HG03520 (cell line): ENCODE measurements around the gene ZBTB18.
"Not testable (repeated sequence)": the region's sequence is repeated elsewhere in the genome, so short reads cannot be mapped to it uniquely, and the experiment has no call there.

Experiments
- ATAC-seq: cut with Tn5 transposase; IDR thresholded peaks from one replicate; pipeline ENCODE4 v1.9.1; 2021; ENCODE audit warnings: mild to moderate bottlenecking, moderate library complexity; ENCODE audit not compliant: unreplicated experiment

Gene ZBTB18

GRCh38 chr1:244050835-244051444 lies at the start of gene ZBTB18:
Gene ZBTB18 (plus strand): TSS chr1:244051283. CDS start chr1:244051432, 149 bp downstream.
- no peak for ATAC-seq

- no peak for ATAC-seq
Measured at GRCh38 chr1:244002721-244003120, 48.4 kb upstream of the ZBTB18 start.

GRCh38 chr1:244005455-244005854 lies 45.6 kb upstream of the ZBTB18 start:
- ATAC-seq: no peak

DNA sequence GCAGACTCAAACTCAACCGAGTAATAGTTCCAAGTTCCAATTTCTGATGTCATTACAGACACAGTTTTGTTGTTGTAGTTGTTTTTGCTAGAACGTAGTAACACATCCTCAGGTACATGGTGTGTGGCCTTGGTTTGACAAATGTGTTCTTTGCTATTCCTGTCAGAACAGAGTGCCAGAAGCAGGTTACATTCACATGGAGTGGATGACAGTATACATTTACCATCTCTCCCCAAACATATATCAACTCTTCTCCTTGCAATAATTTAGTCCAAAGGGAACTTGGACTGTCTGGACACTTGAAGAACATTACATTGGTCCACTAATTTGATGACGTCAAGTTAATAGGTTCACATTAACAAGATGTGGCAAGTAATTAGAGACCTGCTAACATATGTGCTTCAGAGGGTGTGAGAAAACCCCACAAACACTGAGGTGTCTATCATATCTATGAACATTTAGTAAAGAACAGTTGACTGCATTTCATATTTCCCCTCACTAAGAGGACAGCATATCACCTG lies 44.6 kb upstream of the ZBTB18 start:
- no peak for ATAC-seq

DNA sequence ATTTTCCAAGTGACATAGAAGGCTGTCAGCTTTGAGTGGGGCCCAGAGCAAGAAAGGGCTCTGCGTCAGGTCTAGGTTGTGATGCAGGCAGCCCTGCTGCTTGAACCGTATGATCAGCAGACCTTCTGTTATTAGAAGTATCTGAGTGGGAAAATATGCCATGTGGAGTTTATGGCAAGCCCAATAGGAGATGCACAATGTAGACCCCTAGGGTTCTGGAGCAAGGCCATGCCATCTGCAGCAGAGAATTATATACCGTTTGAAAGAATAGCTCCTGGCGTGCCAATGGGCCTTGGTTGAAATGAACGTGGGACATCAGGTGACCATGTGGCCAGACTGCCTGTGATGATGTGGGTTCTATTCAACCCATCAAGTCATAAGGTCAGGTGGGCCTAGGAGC lies 44.1 kb upstream of the ZBTB18 start:
- ATAC-seq: no peak

GRCh38 chr1:244010191-244010590 lies 40.9 kb upstream of the ZBTB18 start:
- ATAC-seq: no peak

GRCh38 chr1:244010703-244011123 lies 40.4 kb upstream of the ZBTB18 start:
- ATAC-seq: no peak

GRCh38 chr1:244011271-244011670 lies 39.8 kb upstream of the ZBTB18 start:
- no peak for ATAC-seq

GRCh38 chr1:244011786-244012185 lies 39.3 kb upstream of the ZBTB18 start:
- no peak for ATAC-seq

DNA sequence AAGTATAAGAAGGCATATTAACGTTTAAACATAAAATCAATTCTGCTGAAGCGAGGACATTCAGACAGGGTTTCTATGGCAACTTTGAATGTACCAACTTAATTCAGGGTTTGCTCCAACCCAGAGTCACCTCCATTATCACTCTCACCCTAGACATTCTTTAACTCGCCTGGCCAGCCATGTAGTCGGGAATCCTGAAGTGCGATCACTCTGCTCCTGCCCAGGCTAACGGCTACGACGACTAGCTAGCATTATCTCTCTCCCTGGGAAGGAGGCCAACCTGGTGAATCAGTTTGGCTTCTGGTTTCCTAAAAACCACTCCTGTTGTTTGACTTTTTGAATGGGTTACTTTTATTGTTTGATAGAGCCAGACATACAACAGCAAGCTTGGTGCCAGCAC lies 38.9 kb upstream of the ZBTB18 start:
- no peak for ATAC-seq

GRCh38 chr1:244013100-244013499 lies 38.0 kb upstream of the ZBTB18 start:
- no peak for ATAC-seq

GRCh38 chr1:244014862-244015261 lies 36.2 kb upstream of the ZBTB18 start:
- not testable (repeated sequence) for ATAC-seq

- no peak for ATAC-seq
Measured at GRCh38 chr1:244019982-244020485, 31.0 kb upstream of the ZBTB18 start.

DNA sequence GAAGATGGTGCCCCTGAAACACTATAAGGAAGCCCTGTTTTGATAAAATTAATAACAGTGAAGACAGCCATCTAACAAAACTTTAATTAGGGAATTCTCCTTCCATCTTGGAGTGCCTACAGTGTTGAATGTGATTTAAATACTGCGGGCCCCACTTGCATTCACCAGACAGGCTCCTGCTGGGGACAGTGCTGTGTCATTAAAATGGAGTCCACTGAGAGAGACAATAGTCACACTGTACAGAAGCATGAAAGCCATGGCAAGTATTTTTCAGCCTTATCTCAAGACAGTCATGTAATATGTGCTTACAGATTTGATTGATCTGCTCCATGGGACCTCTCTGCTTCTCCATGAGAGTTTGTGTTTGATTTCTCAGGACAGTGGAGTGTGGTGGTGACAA lies 29.7 kb upstream of the ZBTB18 start:
- no peak for ATAC-seq

GRCh38 chr1:244022311-244022710 lies 28.8 kb upstream of the ZBTB18 start:
- ATAC-seq: no peak

DNA sequence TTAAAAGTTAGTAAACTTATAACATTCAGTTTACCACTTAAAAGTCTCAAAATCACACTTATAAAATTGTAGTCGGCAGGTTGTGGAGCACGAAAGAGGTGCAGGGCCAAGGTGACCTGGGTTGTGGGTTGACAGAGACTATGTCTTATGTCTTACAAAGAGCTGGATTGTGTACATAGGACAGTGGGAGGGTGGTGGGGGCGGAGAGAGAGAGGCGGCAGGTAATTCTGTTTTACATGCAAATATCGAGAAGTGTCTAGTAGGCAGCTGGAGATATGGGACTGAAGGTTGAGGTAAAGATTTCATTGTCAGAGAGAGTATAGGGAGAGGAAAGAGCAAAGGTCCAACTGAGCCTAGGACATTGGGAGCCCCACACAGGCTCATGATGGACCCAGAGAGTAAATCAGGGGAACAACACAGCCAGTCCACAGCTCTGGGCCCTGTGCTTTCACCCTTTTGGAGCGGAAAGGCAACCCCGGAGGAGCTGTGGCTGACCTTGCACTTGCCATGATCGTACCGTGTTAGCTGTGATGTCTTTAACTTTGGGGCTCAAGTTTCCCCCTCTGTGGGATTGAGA lies 28.1 kb upstream of the ZBTB18 start:
- ATAC-seq: no peak

- no peak for ATAC-seq
Measured at GRCh38 chr1:244027491-244028145, 23.5 kb upstream of the ZBTB18 start.

DNA sequence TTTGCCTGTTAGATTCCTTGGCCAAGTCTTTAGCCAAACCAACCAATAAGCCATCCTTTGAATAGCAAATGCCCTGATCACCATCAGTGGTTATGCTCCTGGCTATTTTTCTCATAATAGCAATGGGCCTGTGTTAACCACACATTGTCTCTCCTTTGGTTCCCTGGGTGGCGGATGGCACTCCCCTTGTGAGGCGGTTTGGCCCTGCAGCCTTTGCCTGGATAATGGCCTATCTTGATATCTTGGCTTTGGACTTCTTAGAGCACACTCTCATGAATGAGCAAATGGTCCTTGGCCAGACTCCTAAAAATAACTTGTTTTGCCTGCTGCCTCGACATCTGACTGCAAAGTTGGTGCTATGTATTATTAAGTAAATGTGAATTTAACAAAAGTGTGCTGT lies 22.4 kb upstream of the ZBTB18 start:
- ATAC-seq: no peak

GRCh38 chr1:244029124-244029523 lies 22.0 kb upstream of the ZBTB18 start:
- ATAC-seq: no peak

GRCh38 chr1:244030481-244031040 lies 20.5 kb upstream of the ZBTB18 start:
- no peak for ATAC-seq

- ATAC-seq: no peak
Measured at GRCh38 chr1:244035358-244035757, 15.7 kb upstream of the ZBTB18 start.

- ATAC-seq: no peak
Measured at GRCh38 chr1:244037252-244037651, 13.8 kb upstream of the ZBTB18 start.
